ENCODE data around the gene ZP4.

ZP4 gene

DNA sequence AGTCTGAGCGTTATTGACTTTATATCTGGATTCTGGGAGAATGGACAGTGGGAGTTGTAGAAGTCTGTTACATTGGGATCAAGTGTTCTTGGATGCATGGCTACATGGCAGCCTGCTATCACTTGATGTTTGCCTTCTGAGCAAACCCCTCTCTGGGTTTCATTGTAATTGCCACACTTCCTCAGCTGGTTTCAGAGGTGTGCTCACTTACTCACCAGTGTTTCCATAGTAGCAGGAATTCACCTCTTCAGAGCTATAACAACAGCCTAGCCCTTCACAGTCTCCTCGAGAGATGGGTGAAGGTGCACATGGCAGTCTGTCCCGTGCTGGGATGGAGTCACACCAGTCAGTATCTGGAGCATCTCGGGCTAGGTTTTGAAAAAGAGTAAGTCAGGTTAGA, 2.6 kb downstream of the ZP4 start:
- FAIRE-seq (no peak), DNase-seq (ENCODE audit: insufficient read length, low spot score) (no peak)
- no peak for TF ChIP-seq POU2F2 (IDR thresholded peaks at IDR 0.05; ENCODE audit: low read depth, low read length)
- no peak for TF ChIP-seq PAX5 (IDR thresholded peaks at IDR 0.05; ENCODE audit: insufficient read depth, low read length, severe bottlenecking)
- no peak for TF ChIP-seq POLR2A (IDR thresholded peaks at IDR 0.05; ENCODE audit: low read depth, low read length)
- TF ChIP-seq SPI1 (IDR thresholded peaks at IDR 0.05; ENCODE audit: low read depth, low read length): no peak
- TF ChIP-seq POLR2AphosphoS5 (IDR thresholded peaks at IDR 0.05; ENCODE audit: low read depth, low read length): no peak
- TF ChIP-seq TAF1 (IDR thresholded peaks at IDR 0.05; ENCODE audit: low read depth, low read length): no peak

DNA sequence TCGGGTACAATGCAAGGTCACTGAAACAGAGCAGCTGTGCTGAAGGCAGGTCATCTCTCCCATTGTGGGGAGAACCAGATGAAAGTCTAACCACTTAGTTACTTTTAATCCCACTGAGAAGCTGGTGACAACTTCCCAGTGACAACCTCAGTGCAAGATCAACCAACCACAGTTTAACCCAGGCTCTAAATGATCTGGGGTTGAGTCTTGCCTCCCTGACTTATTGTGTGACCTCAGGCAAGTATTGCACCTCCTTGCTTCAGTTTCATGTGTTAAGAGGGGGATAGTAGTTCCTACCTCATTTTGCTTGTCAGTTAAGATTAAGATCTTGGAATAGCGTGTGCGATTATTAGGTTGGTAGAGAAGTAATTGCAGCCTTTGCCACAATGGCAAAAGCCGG, 3.2 kb downstream of the ZP4 start:
- no peak for TF ChIP-seq POU2F2 (IDR thresholded peaks at IDR 0.05; ENCODE audit: low read depth, low read length)
- TF ChIP-seq TAF1 (IDR thresholded peaks at IDR 0.05; ENCODE audit: low read depth, low read length): no peak
- DNase-seq (ENCODE audit: insufficient read length, low spot score) (no peak), FAIRE-seq (no peak)

DNA sequence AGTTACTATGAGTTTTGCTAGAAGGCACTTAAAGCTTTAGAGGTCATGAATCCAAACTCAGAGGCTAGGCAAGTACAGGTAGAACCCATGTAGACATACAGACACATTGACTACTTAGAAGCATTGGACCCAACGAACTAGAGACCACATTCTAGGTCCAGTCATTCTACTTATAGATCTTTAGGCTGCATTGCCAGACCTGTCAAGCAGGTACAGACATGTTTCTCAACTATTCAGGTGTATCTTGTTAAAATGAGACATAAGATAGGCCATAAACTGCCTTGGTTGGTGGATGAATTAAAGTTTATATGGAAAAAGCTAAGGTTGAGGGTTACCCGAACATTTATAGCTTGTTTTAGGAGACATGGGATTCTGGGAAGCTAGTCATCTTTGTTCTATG, 6.5 kb downstream of the ZP4 start:
- TF ChIP-seq PAX5 (IDR thresholded peaks at IDR 0.05; ENCODE audit: insufficient read depth, low read length, severe bottlenecking): no peak
- TF ChIP-seq POLR2A (IDR thresholded peaks at IDR 0.05; ENCODE audit: low read depth, low read length): no peak
- TF ChIP-seq POU2F2 (IDR thresholded peaks at IDR 0.05; ENCODE audit: low read depth, low read length): no peak
- no peak for TF ChIP-seq POLR2AphosphoS5 (IDR thresholded peaks at IDR 0.05; ENCODE audit: low read depth, low read length)
- no peak for TF ChIP-seq SPI1 (IDR thresholded peaks at IDR 0.05; ENCODE audit: low read depth, low read length)
- TF ChIP-seq TAF1 (IDR thresholded peaks at IDR 0.05; ENCODE audit: low read depth, low read length): no peak
- no peak for DNase-seq (ENCODE audit: insufficient read length, low spot score)
- FAIRE-seq: no peak

DNA sequence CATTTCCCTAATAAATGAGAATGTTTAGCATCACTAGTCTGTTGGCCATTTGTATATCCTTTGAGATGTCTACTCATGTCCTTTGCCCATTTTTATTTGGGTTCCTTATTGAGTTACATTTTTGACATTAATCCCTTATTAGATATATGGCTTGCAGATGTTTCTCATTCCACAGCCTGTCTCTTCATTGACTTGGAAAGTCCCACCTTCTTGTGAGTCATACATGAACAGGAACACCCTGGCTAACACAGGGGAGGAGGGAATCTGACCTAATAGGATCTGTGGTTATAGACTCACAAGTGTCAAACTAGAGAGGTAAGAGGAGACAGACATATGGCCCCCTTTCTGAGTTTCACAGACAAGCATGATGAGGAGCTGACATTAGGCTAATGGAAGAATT, 11.5 kb downstream of the ZP4 start:
- FAIRE-seq (no peak), DNase-seq (ENCODE audit: insufficient read length, low spot score) (no peak)
- TF ChIP-seq PAX5 (IDR thresholded peaks at IDR 0.05; ENCODE audit: insufficient read depth, low read length, severe bottlenecking) (no peak), SPI1 (IDR thresholded peaks at IDR 0.05; ENCODE audit: low read depth, low read length) (no peak), POLR2AphosphoS5 (IDR thresholded peaks at IDR 0.05; ENCODE audit: low read depth, low read length) (no peak), POLR2A (IDR thresholded peaks at IDR 0.05; ENCODE audit: low read depth, low read length) (no peak), POU2F2 (IDR thresholded peaks at IDR 0.05; ENCODE audit: low read depth, low read length) (no peak)

DNA sequence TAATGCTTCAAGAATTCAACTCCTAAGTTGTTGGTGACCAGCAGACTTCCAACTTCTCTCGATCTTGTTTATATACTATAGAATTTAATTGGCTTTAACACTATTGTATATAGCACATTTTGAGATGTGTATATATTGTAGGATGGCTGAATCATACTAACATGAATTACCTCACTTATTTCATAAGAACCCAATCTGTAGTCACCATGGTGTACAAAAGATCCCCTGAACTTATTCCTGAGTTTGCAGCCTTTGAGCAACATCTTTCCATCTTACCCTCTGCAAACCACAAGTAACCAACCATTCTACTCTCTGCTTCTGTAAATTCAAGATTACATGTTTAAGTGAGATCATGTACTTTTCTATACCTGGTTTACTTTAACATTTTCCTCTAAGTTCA, 12.3 kb downstream of the ZP4 start:
- DNase-seq (ENCODE audit: insufficient read length, low spot score): no peak
- FAIRE-seq: no peak
- TF ChIP-seq POU2F2 (IDR thresholded peaks at IDR 0.05; ENCODE audit: low read depth, low read length): no peak
- no peak for TF ChIP-seq POLR2AphosphoS5 (IDR thresholded peaks at IDR 0.05; ENCODE audit: low read depth, low read length)
- TF ChIP-seq POLR2A (IDR thresholded peaks at IDR 0.05; ENCODE audit: low read depth, low read length): no peak
- TF ChIP-seq PAX5 (IDR thresholded peaks at IDR 0.05; ENCODE audit: insufficient read depth, low read length, severe bottlenecking): no peak
- no peak for TF ChIP-seq SPI1 (IDR thresholded peaks at IDR 0.05; ENCODE audit: low read depth, low read length)
- TF ChIP-seq TAF1 (IDR thresholded peaks at IDR 0.05; ENCODE audit: low read depth, low read length): no peak

DNA sequence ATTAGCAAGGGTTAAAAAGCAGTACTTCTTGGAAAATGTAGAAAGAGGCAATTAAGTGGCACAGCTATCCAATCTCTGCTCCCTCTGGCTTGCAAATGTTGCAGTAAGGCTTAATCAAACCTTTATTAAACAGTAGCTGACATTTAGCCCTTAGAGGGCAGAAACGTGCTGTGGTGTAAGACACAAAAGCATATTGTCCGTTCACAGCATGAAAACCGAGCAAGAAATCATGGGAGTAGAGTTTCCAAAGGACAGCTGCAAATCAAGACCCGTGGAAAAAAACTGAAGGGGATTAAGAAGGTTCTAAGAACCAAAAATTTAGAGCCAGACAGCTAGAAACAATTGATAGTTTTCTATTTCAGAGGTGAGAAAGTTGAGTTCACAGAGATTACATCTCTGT, 13.1 kb downstream of the ZP4 start:
- TF ChIP-seq POU2F2 (IDR thresholded peaks at IDR 0.05; ENCODE audit: low read depth, low read length) (no peak), POLR2AphosphoS5 (IDR thresholded peaks at IDR 0.05; ENCODE audit: low read depth, low read length) (no peak), POLR2A (IDR thresholded peaks at IDR 0.05; ENCODE audit: low read depth, low read length) (no peak), SPI1 (IDR thresholded peaks at IDR 0.05; ENCODE audit: low read depth, low read length) (no peak), TAF1 (IDR thresholded peaks at IDR 0.05; ENCODE audit: low read depth, low read length) (no peak), PAX5 (IDR thresholded peaks at IDR 0.05; ENCODE audit: insufficient read depth, low read length, severe bottlenecking) (no peak)
- no peak for DNase-seq (ENCODE audit: insufficient read length, low spot score)
- no peak for FAIRE-seq

DNA sequence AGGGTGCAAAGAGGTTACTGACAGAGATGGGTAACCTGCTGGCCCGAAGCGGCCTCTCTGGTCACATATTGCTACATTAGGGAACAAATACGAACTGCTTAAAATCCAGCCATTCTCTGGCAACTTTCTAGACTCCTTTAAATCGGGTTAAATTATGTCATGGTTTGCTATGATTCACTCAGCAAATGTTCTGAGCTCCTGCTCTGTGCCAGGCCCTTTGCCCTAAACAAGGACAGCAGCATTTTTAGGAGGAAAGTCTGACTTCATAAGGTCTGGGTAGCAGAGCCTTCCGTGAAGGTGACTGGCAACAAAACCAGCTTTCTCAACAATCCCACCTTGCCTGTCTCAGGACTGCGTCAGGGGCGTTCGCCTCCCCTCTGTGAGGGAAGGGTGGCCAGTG, 15.4 kb downstream of the ZP4 start:
- DNase-seq (ENCODE audit: insufficient read length, low spot score): no peak
- FAIRE-seq: no peak
- TF ChIP-seq SPI1 (IDR thresholded peaks at IDR 0.05; ENCODE audit: low read depth, low read length) (no peak), POLR2A (IDR thresholded peaks at IDR 0.05; ENCODE audit: low read depth, low read length) (no peak), POLR2AphosphoS5 (IDR thresholded peaks at IDR 0.05; ENCODE audit: low read depth, low read length) (no peak), PAX5 (IDR thresholded peaks at IDR 0.05; ENCODE audit: insufficient read depth, low read length, severe bottlenecking) (no peak), POU2F2 (IDR thresholded peaks at IDR 0.05; ENCODE audit: low read depth, low read length) (no peak), TAF1 (IDR thresholded peaks at IDR 0.05; ENCODE audit: low read depth, low read length) (no peak)

DNA sequence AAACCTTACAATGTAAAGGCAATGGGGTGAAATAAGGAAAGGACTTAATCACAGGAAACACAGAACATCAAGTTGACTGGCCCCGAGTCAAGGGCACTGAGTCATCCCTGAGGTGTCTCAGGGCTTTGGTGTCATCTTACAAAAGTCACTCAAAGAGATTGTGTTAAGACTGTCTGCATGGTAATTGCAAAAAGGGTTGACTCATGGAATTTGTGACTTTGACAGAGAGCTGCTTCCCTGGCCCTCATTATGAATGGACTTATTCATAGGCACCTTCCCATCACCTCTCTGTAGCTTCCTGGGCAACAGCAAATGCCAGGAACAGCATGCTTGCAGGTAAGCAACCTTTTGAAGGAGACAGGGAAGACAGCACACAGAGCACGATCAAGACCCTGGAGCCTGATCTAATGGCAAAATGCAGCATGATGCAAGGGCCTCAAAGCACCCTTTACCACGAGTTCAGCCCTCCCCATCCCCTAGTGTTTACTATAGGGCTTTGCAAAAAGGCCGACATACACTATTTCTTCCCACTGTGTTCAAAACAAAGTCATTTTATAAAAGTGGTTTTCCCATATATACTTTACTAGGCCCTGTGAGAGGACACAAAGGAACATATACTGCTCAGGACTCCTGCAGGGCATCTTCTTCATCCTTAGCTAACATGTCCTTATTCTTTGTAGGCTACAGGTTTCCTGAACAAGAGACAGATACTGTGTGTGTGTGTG, 17.1 kb downstream of the ZP4 start:
- FAIRE-seq (no peak), DNase-seq (ENCODE audit: insufficient read length, low spot score) (no peak)
- TF ChIP-seq POLR2A (IDR thresholded peaks at IDR 0.05; ENCODE audit: low read depth, low read length) (no peak), TAF1 (IDR thresholded peaks at IDR 0.05; ENCODE audit: low read depth, low read length) (no peak), SPI1 (IDR thresholded peaks at IDR 0.05; ENCODE audit: low read depth, low read length) (no peak), POLR2AphosphoS5 (IDR thresholded peaks at IDR 0.05; ENCODE audit: low read depth, low read length) (no peak)

DNA sequence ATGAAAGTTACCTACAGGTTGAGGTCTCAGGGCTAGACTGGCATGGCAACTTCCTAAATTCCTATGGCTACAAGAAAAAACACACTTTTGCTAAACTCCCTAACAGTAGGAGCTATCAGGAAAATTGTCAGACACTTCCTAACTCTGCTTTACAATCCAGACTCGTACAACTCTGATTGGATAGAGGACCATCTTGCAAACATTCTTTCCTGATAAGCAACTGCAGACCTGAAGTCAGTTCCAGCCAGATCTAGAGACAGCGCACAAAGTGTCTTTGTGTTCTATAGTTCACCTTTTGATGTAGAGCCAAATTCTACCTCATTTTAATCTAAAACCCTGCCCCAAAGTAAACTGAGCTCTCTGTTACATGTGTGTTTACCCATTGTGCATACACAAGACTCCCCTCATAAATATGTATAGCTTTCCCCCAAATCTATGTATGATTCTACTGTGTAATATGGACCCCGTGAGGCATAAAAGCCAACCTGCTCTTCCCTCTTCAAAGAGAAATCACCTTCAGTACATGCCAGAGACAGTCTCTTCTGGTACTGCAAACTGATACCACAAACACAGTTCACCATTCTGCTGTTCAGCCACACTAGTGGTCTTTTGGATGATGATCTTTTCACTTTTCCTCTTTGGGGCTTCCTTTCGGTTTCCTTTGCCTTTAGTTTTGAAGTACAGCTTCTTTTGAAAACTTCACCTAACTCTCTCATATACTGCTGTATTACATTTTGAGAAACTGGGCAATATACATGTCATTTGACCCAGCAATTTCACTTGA, 21.7 kb downstream of the ZP4 start:
- FAIRE-seq: no peak

More for the DNA sequence above, 21.7 kb downstream of the ZP4 start:
- TF ChIP-seq TAF1 (IDR thresholded peaks at IDR 0.05; ENCODE audit: low read depth, low read length): no peak
- TF ChIP-seq SPI1 (IDR thresholded peaks at IDR 0.05; ENCODE audit: low read depth, low read length): no peak
- no peak for TF ChIP-seq PAX5 (IDR thresholded peaks at IDR 0.05; ENCODE audit: insufficient read depth, low read length, severe bottlenecking)
- TF ChIP-seq POU2F2 (IDR thresholded peaks at IDR 0.05; ENCODE audit: low read depth, low read length): no peak
- DNase-seq (ENCODE audit: insufficient read length, low spot score): no peak
